GM18909 (cell line): ENCODE measurements around the gene MAB21L1.

Experiments
- ATAC-seq: cut with Tn5 transposase; IDR thresholded peaks from one replicate; pipeline ENCODE4 v1.9.1; 2021; ENCODE audit warnings: mild to moderate bottlenecking; ENCODE audit not compliant: unreplicated experiment, poor library complexity

Gene MAB21L1

DNA sequence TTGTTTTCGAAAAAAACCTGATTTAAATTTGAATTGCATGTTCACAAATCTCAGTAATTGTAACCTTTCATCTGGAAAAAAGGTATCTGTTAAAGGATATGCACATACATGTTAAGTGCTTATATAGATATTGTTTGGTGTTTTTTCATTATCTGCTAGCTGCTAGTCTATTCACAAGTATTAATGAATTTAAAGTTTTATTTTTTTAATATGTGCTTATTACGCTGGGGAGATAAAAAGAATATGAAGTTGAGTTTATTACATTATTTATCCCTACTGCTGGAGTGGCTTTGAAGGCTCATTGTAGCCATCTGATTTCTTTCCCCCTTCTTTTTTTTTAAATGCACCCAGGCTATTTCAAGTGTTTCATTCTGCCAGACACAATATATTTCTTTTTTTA lies 3.9 kb upstream of the MAB21L1 start:
- no peak for ATAC-seq

DNA sequence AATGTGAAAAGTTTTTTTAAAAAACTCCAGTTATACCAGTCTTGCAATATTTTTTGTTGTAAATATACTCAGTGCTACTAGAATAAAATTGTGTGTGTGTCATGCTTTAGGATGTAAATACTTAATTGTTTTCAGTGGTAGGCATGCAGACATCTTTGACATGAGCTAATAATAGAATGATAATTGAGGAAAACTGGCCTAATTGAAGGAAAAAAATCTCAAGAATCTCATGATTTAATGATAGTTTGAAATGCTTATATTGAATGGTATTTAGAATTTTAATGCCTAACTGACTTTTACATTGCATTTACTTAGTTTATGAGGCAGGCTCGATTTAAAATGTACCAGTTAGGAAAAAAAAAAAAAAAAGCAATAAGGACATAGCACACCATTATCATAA lies 3.2 kb upstream of the MAB21L1 start:
- ATAC-seq, result no peak

DNA sequence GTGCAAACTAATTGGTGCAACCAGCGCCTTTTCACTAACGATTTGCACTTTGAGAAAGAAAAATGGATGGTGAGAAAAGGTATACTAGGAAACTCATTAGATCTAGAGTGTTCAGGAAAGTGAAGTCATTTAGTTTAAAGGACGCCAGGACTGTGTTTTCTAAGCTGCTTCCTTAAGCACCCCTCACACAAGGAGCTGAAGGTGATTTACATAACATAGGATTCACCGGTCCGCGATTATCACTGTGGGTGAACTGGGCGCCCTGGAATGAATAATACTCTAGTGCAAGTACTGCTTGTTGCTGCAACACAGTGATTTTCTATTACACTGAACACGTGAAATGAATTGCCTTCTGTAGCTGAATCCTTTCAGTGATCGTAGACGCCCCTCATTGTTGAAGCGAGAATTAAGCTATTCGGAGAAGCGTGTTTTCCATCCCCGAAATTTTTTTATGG lies 2.6 kb upstream of the MAB21L1 start:
- ATAC-seq, result no peak

DNA sequence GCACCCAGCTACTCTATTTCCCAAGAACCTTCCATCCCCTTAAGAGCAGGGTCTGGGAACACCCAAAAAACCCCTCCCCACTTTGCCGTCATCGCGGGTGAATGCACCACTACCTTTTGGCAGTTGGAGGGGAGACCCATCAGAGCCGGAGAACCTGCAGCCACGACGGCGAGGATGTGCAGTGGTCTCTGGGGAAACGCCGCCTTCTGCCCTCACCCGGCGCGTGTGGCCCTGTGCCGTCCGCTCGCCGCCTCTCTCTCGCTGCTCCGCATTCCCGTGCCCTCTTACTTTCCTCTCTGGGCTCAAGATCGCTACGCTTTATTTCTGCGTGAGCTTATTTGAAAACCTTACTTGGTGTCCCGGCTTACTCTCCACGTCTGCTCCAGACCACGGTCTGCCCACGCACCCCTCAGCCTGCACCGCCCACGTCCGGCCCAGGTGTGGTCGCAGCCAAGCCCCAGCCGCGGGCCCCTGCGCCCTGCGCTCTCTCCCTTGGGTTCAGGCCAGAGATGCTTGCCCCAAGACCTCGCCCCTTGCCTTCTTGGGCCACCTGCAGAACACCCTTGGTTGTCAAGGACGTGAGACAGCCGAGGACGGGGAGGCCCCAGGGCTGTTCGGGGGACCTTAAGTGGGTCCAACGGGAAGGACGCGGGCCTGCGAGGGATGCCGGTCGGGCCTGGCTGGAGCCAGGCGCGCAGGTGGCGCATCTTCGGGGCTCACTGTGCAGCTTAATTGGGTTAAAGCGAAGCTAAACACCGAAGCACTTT lies 2.0 kb upstream of the MAB21L1 start:
- no peak for ATAC-seq

DNA sequence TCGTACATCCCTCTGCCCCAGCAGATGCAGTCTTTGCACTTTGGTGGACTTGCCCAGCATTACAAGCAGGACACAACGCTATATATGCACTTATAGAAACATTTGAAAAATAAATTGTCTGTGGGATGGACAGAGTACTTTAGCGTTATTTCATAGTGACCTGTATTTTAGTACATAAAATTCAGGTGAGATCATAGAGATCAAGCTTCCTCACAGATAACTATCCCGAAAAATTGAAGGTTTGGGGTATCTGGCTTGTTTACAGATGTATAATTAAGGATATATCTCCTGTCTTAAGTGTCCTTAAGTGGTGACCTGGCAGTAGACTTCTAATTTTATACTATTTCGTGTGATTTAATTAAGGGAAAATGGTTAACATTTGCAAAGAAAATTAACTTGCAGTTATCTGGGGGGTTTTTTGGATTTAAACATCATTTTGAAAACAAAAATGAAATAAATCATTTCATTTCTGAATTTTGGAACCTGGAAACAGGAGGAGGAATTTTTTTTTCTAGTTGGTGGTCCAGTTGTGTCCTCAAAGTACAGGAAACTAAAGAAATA lies 977 bp upstream of the MAB21L1 start:
- no peak for ATAC-seq

DNA sequence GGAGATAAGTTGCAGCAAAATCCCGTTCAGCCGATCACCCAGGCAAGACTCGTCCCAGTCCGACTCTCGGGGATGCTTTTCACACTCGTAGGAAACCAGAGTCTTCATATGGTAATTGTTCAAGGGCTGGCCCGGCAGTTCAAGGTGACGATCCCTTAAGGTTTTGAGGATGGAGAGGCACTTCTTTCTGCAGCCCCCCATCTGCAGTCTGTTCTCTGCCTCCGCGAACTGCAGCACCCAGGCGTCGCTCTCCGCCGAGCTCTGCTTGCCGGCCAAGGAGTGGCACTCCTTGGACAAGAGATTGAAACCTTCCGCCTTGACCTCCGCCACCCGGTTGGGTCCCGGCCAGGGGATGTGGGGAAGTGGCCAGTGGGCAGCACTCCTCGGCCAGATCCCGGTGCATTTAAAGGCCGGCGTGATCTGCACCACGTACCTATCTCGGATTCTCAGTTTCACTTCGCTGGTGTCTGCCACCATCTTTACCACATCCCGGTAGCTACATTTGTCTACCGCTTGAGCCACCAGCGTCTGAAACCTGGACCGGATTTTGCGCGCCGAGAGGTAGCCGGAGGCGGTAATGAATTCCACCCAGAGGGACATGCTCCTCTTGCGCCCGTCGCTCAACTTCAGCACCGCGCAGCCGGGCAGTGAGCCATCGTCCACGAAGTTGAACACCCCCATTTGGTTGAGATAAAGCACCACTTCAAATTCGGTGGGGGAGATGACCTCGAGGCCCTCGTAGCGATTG lies 1.1 kb downstream of the MAB21L1 start:
- no peak for ATAC-seq

DNA sequence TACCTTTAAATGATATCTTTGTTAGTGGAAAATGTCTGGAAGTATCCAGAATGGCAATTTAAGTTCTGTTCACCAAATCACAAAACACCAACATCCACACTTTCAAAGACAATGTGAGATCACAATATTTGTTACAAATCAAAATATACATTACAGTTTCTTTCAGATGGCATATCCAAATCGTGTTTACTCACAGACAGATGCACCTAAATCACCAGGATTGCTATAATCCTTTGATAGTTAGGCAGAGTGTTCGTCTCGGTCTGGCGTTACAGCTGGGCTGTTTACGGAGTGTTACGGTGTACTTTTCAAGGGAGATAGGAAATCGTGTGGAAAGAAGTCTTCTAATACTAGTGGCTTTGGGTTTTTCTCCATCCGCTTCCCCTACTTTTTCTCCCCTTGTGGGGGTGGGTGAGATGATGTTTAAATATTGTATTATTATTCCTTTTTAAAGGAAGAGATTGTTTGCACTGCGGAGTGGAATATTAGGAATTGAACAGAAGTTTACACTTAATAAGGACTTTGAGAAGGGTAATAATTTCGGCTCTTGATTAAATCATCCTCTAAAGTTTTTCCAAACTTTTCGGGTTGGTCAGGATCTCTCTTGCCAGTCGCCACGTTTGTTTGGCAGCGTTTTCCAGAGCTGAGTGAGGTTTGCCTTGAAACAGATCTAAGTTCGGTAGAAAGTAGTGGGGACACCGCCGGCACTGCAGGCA lies 1.8 kb downstream of the MAB21L1 start:
- ATAC-seq, result no peak

DNA sequence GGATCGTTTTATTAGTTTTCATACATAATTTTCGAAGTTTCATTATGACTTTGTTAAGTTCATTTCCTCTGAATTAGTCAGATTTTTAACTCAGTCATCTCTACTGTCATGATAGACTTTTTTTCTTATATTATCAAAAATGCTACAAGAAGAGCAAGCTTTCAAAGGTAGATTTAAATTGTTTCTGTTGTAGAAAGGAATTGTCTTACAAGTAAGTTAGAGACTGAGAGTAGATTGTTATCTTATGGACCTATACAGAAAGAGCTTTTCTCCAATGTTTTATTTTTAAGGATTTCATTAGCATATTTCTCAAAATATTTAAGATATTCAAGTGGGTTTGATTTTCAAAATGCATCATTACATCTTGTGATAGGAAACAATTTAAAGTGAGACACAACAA lies 2.7 kb downstream of the MAB21L1 start:
- no peak for ATAC-seq

DNA sequence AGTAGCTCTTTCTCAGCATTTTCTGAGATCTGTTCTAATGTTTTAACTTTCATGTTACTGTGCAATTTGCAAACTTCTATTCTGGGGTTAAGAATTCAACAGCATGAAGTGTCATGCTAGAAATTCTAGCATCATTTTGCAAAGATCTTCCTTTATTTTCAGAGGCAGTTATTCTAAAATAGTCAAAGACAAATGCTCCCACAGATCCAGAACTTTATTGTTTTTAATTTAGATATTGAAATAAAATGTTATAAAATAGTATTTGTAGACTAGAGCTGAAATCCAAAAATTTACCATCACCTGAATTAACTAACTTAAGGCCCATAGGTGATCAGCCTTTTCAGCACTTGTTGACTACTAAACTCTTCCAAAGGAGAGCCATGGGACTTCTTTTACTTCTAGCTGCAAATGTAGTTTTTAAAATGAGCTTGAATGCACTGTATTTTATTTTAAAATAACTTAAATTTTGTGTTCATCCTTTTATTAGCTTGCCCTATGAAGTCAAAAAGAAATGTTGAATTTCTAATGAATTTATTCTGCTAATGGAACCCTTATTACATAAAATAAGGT lies 3.2 kb downstream of the MAB21L1 start:
- ATAC-seq, result no peak

DNA sequence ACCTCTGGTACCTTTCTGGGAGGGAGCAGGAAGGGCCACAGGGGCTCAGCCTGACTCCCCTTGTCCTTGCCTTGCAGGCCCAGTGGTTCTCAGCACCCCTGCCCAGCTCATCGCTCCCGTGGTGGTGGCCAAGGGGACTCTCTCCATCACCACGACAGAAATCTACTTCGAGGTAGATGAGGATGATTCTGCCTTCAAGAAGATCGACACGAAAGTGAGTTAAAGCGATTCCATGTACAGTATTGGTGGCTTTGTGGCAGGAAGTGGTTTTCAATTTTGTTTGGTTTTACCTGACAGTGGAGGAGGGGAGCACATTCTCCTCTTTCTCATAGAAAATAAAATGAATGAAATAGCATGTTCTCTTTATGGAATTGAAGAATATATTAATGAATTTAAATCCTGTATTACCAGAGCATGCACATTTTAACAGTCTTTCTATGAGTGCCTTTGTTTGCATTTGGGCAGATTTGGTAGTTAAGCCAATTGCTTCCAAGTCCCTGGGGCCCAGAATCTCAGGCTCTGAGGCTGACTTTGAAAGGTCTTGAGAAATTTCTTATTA lies 4.1 kb downstream of the MAB21L1 start:
- no peak for ATAC-seq

DNA sequence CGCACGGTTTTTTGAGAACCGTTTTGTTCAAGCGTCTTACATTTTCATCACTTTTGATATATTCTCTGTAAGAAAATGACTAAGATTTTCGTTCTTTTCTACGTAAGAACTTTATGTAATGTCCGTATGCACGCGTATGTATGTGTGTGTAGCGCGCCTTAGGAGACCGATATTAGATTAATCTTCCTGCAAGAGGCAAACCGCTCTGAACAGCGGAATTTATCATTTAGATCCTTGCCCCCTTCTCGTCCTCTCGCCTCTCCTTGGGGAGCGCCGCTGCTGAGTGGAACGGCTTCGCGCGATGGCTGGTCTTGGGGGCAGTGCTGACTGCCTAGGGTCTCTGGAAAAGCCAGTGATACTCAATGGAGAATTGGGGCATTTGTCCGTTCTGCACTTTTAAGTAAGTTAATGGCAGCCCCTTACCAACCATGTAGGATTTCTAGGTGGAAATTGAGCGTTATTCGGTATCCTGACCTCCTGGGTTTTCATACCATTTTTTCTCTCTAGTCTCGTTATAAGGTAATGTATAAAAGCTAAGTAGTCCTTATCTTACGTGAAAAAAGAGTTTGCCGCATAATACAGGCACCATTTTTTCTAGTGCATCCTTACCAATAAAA lies 4.7 kb downstream of the MAB21L1 start:
- no peak for ATAC-seq

DNA sequence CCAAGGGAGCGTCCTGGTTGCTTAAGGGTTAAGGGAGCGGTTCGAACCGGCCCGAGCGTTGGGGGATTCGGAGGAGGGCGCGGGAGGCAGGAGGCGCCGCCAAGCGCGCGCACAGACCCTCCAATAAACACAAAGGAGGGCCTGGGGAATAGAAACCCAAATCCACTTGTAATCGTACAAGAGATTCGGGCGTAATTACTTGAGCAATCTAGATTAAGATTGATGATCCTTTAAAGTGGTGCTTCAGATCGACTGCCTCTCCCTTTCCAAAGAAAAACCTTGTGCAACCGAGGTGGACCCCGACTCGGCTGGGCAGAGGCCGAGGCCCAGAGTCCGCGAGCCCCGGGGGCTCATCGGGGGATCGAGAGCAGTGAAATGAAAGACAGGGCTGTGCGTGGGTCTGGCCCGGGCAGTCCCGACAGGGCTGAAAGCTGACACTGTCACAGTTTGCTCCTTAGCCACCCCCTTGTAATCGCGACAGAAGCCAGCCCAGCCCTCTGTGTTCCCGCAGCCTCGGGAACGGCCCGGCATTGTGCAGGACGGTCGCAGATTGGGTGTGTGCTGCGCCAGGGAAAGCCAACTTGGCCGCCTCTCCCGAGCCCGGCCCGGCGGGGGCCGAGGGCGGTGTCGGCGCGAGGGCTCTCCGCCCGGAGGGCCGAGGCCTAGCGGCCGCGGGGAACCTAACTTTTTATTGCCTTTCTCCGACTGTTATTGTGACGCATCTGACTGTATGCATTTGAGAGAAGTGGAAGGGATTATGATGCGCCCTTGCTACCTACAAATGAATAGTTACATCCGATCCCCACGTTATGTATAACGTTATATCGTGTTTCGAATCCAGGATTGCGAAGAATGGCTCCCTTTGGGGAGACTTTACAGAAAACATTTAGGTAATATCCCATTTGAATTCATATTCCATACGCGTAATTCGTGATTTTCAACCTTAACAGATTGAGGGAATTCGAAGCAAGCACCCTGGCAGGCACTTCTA lies 5.5 kb downstream of the MAB21L1 start:
- no peak for ATAC-seq

DNA sequence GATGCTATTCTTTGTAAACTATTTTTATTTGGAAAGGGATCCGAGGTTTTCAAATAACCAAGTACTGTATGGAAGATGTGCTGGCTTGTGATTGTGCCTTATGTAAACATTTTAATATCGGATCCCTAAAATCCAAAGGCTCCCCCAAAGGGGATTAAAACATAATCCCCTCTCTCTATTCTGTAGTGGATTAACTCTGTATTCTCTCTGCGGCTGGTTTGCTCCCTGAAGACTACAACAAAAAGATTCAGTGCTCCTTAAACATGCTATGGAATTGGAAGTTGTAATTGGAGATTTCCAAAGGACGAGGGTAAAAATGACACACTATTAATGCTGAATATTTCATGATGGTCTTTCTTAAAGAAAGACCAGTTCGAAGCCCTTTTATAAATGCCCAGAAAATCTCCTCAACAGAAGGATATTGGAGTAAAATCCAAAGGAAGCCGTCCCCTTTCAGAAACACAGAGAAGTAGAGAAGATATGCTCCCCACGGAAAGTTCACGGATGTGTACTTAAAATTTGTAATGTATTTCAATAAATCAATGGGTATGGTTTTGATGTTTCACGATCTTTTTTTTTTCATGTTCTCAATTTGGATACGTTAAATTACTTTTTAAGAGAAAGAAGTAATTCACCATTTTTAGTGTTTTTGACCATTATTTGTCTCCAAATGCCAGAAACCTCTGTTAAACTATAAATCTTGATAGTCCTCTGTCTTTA lies 6.5 kb downstream of the MAB21L1 start:
- no peak for ATAC-seq

DNA sequence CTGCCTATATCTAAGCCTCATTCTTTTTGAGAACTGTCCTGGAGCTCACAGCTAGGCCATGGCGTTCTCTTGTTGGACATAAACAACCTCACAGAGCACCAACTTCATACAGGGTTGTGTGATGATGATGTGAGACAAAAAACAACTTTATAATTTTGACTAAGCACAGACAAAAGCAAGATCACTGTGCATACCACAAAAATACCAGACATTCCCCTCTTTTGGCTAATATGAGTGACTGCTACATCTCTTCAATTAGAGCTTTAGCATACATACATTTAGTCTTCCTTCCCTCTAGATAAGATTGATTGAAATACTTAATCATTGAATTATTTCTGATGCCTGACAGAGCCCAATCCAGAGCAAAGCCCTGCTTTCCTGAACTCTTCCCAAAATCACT lies 8.3 kb downstream of the MAB21L1 start:
- no peak for ATAC-seq

DNA sequence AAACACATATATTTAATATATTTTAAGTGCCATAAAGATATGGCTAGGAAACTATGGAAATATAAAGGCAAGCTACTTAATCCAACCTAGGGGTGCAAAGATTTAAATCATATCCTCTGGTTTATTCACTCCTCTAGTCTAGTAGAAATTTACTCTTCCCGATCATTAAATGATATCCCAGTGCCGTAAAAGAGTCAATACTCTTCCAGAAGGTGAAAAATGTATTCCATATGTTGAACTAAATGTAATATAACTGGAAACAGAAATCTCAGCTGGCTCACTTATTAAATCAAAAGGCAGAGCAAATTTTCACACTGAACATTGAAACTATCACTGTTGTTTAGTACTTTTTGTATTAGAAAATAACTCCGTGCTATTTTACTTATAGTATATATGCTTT lies 11.1 kb downstream of the MAB21L1 start:
- no peak for ATAC-seq

DNA sequence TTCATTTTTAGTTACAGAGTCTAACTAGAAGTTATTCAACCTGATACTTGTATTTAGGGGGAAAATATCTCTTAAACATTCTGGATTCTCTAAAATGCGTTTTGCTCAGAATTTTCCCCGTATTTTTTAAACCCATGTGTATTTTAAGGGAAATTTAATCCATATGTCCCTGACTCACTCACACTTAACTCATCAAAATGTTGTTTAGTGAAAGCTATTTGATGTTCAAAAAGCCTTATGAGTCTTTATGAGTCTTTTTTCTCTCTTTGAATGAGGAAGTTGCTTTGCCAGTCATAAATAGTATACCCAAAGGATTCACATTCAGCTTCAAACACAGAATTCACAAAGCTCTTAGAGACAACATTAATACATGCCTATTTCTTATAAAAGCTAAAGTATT lies 16.4 kb downstream of the MAB21L1 start:
- ATAC-seq, result no peak

DNA sequence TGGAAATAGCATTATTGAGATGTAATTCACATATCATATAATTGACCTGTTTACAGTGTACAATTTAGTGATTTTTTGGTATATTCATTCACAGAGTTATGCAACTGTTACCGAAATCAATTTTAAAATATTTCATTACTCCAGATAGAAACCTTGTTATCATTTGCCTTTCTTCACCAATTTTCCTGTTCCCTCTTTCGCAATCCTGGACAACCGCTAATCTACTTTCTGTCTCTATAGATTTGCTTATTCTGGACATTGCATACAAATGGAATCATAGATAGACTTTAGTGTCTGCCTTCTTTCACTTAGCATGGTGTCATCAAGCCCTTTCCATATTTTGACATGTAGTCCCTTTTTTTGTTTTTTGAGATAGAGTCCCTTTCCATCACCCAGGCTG lies 19.2 kb downstream of the MAB21L1 start:
- no peak for ATAC-seq

DNA sequence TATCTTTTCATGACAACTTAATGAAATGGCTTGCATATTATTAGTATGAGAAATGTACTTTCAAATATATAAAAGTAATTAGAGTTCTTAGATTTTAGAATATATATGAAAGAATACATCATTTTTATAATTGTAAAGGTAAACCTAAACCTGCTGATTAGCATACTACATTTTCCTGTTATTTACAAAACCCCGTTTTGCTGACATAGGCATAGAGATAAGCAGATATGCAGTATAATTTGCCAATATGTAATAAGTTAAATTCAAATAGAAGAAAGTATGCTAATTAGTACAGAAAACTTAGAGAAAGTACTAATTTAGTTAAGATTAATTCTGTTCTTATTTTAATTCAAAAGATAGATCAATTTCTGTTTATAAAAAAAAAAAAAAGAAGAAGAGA lies 21.5 kb downstream of the MAB21L1 start:
- no peak for ATAC-seq
